Caco-2 (cell line): ENCODE results near the gene SLC16A4. TPM values are rescaled to one million over a fixed set of nuclear protein-coding genes. Genes with fewer than 3 reads are reported as not detected.

ENCODE experiments used
- BruUV-seq: library from RNA; stranded (reverse); fragments of 400-500 nt; replicated peaks from 2 replicates; lab custom pipeline; 2021; lab: Mats Ljungman, UMichigan
- CTCF ChIA-PET: fragments of 300-600 bp; sonication (Branson Sonifier 250); formaldehyde crosslinking; loops from one replicate; lab custom pipeline; 2022; ENCODE audit warnings: antibody characterized with exemption; lab: Charles Lee
- POLR2A ChIA-PET: fragments of 300-600 bp; sonication (Branson Sonifier 250); formaldehyde crosslinking; loops from one replicate; lab custom pipeline; 2022; ENCODE audit warnings: antibody characterized with exemption; lab: Charles Lee
- DNase-seq, 2 experiments: peaks; one replicate each; pipeline versions ENCODE4 v3.0.0 to v3.0.0-alpha.2; 2020 to 2022
- H3K27me3 ChIP-seq: replicated peaks from 2 replicates; pipeline ENCODE4 v1.6.0; 2011; ENCODE audit warnings: low read length; ENCODE audit not compliant: control insufficient read depth, insufficient read depth
- H3K36me3 ChIP-seq: 2 replicates; pipeline ENCODE4 v1.5.1; 2011; ENCODE audit warnings: low read length; ENCODE audit not compliant: control insufficient read depth, insufficient read depth
- H3K4me1 ChIP-seq: fragments of 250-450 bp; sonication (Bioruptor Pico); 2 replicates; pipeline ENCODE4 v1.5.1; 2020; ENCODE audit warnings: mild to moderate bottlenecking
- H3K4me3 ChIP-seq: 2 replicates; pipeline ENCODE4 v1.5.1; 2011; ENCODE audit warnings: low read depth, mild to moderate bottlenecking, control low read depth, low read length
- H3K9me3 ChIP-seq: fragments of 250-450 bp; sonication (Bioruptor Pico); 2 replicates; pipeline ENCODE4 v1.5.1; 2020; ENCODE audit warnings: mild to moderate bottlenecking, moderate library complexity
- H3K27ac Mint-ChIP-seq: one replicate; pipeline ENCODE4 v1.8.0; 2022; ENCODE audit warnings: mixed read lengths; ENCODE audit not compliant: unreplicated experiment
- H3K27me3 Mint-ChIP-seq: one replicate; pipeline ENCODE4 v1.8.0; 2022; ENCODE audit warnings: mixed read lengths; ENCODE audit not compliant: insufficient read depth, unreplicated experiment
- H3K36me3 Mint-ChIP-seq: one replicate; pipeline ENCODE4 v1.8.0; 2022; ENCODE audit warnings: mild to moderate bottlenecking, mixed read lengths; ENCODE audit not compliant: insufficient read depth, unreplicated experiment
- H3K4me1 Mint-ChIP-seq: one replicate; pipeline ENCODE4 v1.8.0; 2022; ENCODE audit warnings: low read depth, mixed read lengths; ENCODE audit not compliant: unreplicated experiment
- H3K4me3 Mint-ChIP-seq: one replicate; pipeline ENCODE4 v1.8.0; 2022; ENCODE audit warnings: mild to moderate bottlenecking, moderate library complexity, mixed read lengths; ENCODE audit not compliant: unreplicated experiment
- H3K9me3 Mint-ChIP-seq: one replicate; pipeline ENCODE4 v1.8.0; 2022; ENCODE audit warnings: mixed read lengths; ENCODE audit not compliant: unreplicated experiment
- CTCF ChIP-seq, 2 experiments: fragments of 200-600 bp in 1 of 2; IDR thresholded peaks; 1 replicate in 1 of 2; 2 replicates in 1 of 2; pipeline versions ENCODE4 v1.5.1 to v1.8.0; 2011 to 2022; ENCODE audit warnings: antibody characterized with exemption in 1 of 2, control low read depth in 1 of 2, inconsistent platforms in 1 of 2, low read depth in 1 of 2, low read length in 1 of 2, mild to moderate bottlenecking in 1 of 2, moderate library complexity in 1 of 2; ENCODE audit not compliant: insufficient read depth in 1 of 2, severe bottlenecking in 1 of 2, unreplicated experiment in 1 of 2
- intact Hi-C: fragments of 100-400 bp; cut with micrococcal nuclease; formaldehyde crosslinking; loops from one replicate; pipeline ENCODE4 v1.10.0; 2022; ENCODE audit not compliant: unreplicated experiment
- total RNA-seq: library from RNA; stranded (reverse); gene quantifications from 2 replicates; pipeline ENCODE4 v1.2.3, GENCODE V29; 2022

The SLC16A4 gene
- total RNA-seq, 1 experiment from 2014 or later = 9.3 TPM

DNA sequence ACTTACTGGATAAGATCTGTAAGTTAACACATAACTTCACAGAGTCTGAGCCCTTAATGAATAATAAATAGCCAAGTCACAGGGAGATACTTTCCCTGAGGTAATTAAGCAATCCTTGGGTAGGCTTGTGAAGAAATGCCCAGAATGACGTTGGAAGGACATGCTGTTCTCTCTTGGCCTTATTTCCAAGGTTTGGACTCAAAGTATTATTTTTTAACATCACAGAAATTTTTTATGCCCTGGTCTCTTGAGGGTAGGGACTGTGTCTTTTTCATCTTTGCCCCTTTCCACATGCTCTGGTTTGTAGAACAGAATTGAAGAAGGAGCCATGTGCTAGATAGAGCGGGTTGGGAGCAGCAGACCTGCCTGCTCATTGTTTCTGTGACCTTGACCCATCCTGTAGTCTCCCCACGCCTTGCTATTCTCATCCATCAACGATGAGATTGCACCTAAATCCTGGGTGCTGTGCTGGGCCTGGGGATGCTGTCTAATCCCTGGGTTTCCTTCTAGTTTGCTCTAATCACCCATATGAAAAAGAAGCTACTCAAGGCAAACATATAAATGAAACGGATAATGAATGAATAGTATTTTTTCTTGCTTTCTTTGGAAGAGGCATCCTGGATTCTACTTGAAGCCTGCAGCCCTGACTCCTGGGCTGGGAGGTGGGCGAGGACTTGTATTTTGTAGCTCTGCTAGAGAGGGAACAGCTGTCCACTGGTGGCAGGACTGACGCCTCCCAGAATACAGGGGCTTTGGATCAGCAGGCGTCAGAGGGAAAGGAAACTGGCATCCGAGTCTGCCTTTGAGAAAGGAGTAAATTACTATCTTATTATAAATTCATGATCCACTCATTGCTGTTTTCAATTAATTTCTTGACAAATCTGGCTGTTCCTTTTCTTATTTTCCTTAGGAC is 34.1 kb upstream of the SLC16A4 start:
- Mint-ChIP-seq H3K36me3 (no peaks in the 10 kb centered on the region), H3K4me1 (no peaks in the 10 kb centered on the region), H3K27me3 (no peaks in the 10 kb centered on the region), H3K27ac (no peak overlapping the region), H3K9me3 (no peaks in the 10 kb centered on the region), H3K4me3 (no peak overlapping the region)
- BruUV-seq = no TSS peak
- TF ChIP-seq CTCF (IDR thresholded peaks at IDR 0.05; ENCODE audit: insufficient read depth in 1 of 2, low read depth in 1 of 2, low read length in 1 of 2, severe bottlenecking in 1 of 2, unreplicated experiment in 1 of 2) = no peak
- Histone ChIP-seq H3K27me3 (no peaks in the 10 kb centered on the region), H3K36me3 (no peaks in the 10 kb centered on the region), H3K4me3 (no peak overlapping the region), H3K9me3 (no peaks in the 10 kb centered on the region), H3K4me1 (no peaks in the 10 kb centered on the region)
- CTCF ChIA-PET = no interaction called here
- POLR2A ChIA-PET = no interaction called here
- intact Hi-C loops = no loop called here
- DNase-seq = no peak

- no peaks in the 10 kb centered on the region for H3K4me1 Mint-ChIP-seq
- ChIA-PET POLR2A (no interaction called here), CTCF (no interaction called here)
- no peaks in the 10 kb centered on the region for H3K9me3 Mint-ChIP-seq
- Histone ChIP-seq H3K36me3 (no peaks in the 10 kb centered on the region), H3K9me3 (no peaks in the 10 kb centered on the region), H3K4me1 (no peaks in the 10 kb centered on the region), H3K27me3 (no peaks in the 10 kb centered on the region), H3K4me3 (no peak overlapping the region)
- BruUV-seq = no TSS peak
- H3K27ac Mint-ChIP-seq = no peak overlapping the region
- TF ChIP-seq CTCF (IDR thresholded peaks at IDR 0.05; ENCODE audit: insufficient read depth in 1 of 2, low read depth in 1 of 2, low read length in 1 of 2, severe bottlenecking in 1 of 2, unreplicated experiment in 1 of 2) = no peak
- no peaks in the 10 kb centered on the region for H3K27me3 Mint-ChIP-seq
- no peak for DNase-seq
- no peak overlapping the region for H3K4me3 Mint-ChIP-seq
- no peaks in the 10 kb centered on the region for H3K36me3 Mint-ChIP-seq
- intact Hi-C loops = no loop called here
Observed at GRCh38 chr1:110420874-110421793, 30.3 kb upstream of the SLC16A4 start.

DNA sequence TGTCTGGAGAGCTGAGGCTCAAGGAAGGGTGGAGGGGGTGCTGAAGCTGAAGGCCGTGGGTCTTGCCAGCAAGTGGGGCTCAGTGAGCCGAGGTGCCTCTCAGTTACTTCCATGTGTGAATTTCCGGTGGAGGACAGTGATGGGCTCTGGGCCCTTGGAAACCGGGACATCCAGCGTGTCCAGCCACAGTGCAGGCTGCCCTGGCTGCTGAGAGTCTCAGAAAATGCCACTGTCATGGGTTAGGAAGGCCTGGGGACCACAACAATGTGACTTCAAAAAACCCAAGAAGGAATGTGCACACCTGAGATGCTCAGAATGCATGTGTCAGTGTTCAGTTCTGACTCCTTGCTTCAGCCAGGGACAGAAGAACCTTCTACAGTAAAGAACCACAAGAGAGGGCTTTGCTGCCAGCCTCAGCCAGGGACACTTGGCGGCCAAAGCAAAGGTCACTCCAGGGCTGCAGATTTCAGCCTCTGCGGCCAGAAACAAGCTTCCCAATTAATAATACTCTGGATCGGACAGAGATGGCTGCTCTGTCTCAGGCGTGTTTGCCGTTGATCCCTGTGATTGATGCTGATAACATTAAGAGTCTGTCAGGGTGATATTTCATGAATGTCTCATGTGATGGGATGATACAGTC is 29.3 kb upstream of the SLC16A4 start:
- ChIA-PET CTCF (no interaction called here), POLR2A (no interaction called here)
- Mint-ChIP-seq H3K4me1 (no peaks in the 10 kb centered on the region), H3K36me3 (no peaks in the 10 kb centered on the region), H3K27me3 (no peaks in the 10 kb centered on the region), H3K4me3 (no peak overlapping the region), H3K9me3 (no peaks in the 10 kb centered on the region), H3K27ac (no peak overlapping the region)
- BruUV-seq = no TSS peak
- Histone ChIP-seq H3K4me1 (no peaks in the 10 kb centered on the region), H3K27me3 (no peaks in the 10 kb centered on the region), H3K9me3 (no peaks in the 10 kb centered on the region), H3K4me3 (no peak overlapping the region), H3K36me3 (no peaks in the 10 kb centered on the region)
- TF ChIP-seq CTCF (IDR thresholded peaks at IDR 0.05; ENCODE audit: insufficient read depth in 1 of 2, low read depth in 1 of 2, low read length in 1 of 2, severe bottlenecking in 1 of 2, unreplicated experiment in 1 of 2) = no peak
- intact Hi-C loops = no loop called here
- DNase-seq = no peak
